Stimulated activated CD4-positive, alpha-beta T cell treated with anti-CD3 and anti-CD28 coated beads, Interleukin-4, amount 100 ng/mL, for 48 hours (primary cell): ENCODE results near the gene CTNND2.
"Not testable (repeated sequence)": the region's sequence is repeated elsewhere in the genome, so short reads cannot be mapped to it uniquely, and the experiment has no call there.

Source experiments
- DNase-seq, 2 donors: peaks; one replicate each; pipeline ENCODE4 v3.0.0-alpha.2; 2020; ENCODE audit warnings: low read depth in 2 of 2

The CTNND2 gene

GRCh38 chr5:11672385-11673085 lies 231.7 kb downstream of the CTNND2 start:
- DNase-seq = no peak

GRCh38 chr5:11658376-11658775 lies 245.9 kb downstream of the CTNND2 start:
- DNase-seq = no peak

GRCh38 chr5:11656916-11657315 lies 247.3 kb downstream of the CTNND2 start:
- no peak for DNase-seq

GRCh38 chr5:11655681-11656080 lies 248.6 kb downstream of the CTNND2 start:
- DNase-seq = no peak

GRCh38 chr5:11650936-11651335 lies 253.3 kb downstream of the CTNND2 start:
- DNase-seq = no peak

GRCh38 chr5:11646141-11646540 lies 258.1 kb downstream of the CTNND2 start:
- no peak for DNase-seq

- DNase-seq = no peak
Observed at GRCh38 chr5:11642438-11642837, 261.8 kb downstream of the CTNND2 start.

GRCh38 chr5:11640158-11640873 lies 263.9 kb downstream of the CTNND2 start:
- no peak for DNase-seq

GRCh38 chr5:11622785-11623184 lies 281.5 kb downstream of the CTNND2 start:
- DNase-seq = no peak

- no peak for DNase-seq
Observed at GRCh38 chr5:11620172-11620571, 284.1 kb downstream of the CTNND2 start.

GRCh38 chr5:11619339-11620024 lies 284.8 kb downstream of the CTNND2 start:
- DNase-seq = no peak

GRCh38 chr5:11617080-11617479 lies 287.2 kb downstream of the CTNND2 start:
- no peak for DNase-seq

GRCh38 chr5:11616624-11617023 lies 287.6 kb downstream of the CTNND2 start:
- not testable (repeated sequence) for DNase-seq

- DNase-seq = no peak
Observed at GRCh38 chr5:11611011-11611410, 293.2 kb downstream of the CTNND2 start.

GRCh38 chr5:11609570-11610303 lies 294.5 kb downstream of the CTNND2 start:
- DNase-seq = no peak

GRCh38 chr5:11608530-11608929 lies 295.7 kb downstream of the CTNND2 start:
- no peak for DNase-seq

- no peak for DNase-seq
Observed at GRCh38 chr5:11607944-11608483, 296.2 kb downstream of the CTNND2 start.

GRCh38 chr5:11602298-11602697 lies 301.9 kb downstream of the CTNND2 start:
- DNase-seq = no peak

- no peak for DNase-seq
Observed at GRCh38 chr5:11599499-11599898, 304.7 kb downstream of the CTNND2 start.

- DNase-seq = no peak
Observed at GRCh38 chr5:11596657-11597071, 307.6 kb downstream of the CTNND2 start.

GRCh38 chr5:11596185-11596584 lies 308.1 kb downstream of the CTNND2 start:
- DNase-seq = no peak

- DNase-seq = no peak
Observed at GRCh38 chr5:11595045-11595444, 309.2 kb downstream of the CTNND2 start.
